Measurements from ENCODE around the gene ABCA2.
"Not testable (repeated sequence)": the region's sequence is repeated elsewhere in the genome, so short reads cannot be mapped to it uniquely, and the experiment has no call there.

DNA sequence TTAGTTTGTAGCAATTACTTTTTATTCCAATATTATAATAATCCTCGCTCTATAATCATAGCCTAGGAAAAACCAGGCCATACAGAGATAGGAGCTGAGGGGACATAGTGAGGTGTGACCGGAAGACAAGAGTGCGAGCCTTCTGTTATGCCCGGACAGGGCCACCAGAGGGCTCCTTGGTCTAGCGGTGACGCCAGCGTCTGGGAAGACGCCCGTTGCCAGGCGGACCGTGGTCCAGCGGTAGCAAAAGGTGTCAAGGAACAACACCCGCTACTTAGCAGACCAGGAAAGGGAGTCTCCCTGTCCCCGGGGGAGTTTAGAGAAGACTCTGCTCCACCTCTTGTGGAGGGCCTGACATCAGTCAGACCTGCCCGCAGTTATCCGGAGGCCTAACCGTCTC lies 23.8 kb downstream of the ABCA2 start:
- not testable (repeated sequence) for TF ChIP-seq POLR2A (IDR thresholded peaks at IDR 0.05)
- TF ChIP-seq, protein P1, sequence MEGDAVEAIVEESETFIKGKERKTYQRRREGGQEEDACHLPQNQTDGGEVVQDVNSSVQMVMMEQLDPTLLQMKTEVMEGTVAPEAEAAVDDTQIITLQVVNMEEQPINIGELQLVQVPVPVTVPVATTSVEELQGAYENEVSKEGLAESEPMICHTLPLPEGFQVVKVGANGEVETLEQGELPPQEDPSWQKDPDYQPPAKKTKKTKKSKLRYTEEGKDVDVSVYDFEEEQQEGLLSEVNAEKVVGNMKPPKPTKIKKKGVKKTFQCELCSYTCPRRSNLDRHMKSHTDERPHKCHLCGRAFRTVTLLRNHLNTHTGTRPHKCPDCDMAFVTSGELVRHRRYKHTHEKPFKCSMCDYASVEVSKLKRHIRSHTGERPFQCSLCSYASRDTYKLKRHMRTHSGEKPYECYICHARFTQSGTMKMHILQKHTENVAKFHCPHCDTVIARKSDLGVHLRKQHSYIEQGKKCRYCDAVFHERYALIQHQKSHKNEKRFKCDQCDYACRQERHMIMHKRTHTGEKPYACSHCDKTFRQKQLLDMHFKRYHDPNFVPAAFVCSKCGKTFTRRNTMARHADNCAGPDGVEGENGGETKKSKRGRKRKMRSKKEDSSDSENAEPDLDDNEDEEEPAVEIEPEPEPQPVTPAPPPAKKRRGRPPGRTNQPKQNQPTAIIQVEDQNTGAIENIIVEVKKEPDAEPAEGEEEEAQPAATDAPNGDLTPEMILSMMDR (IDR thresholded peaks at IDR 0.05): peak in 1 of 2 donors; percentile 43
